ENCODE results near the gene GPSM1. TPM values are rescaled to one million over a fixed set of nuclear protein-coding genes. Genes with fewer than 3 reads are reported as not detected.

GPSM1 gene
- polyA plus RNA-seq, 12 donors: 14.2 to 45.9 (median 20.8) TPM; not detected in 1

- DNase-seq: no peak
Observed at GRCh38 chr9:136289651-136290507, 37.5 kb upstream of the GPSM1 start.

- no peak for DNase-seq
Observed at GRCh38 chr9:136290508-136291000, 36.8 kb upstream of the GPSM1 start.

GRCh38 chr9:136291306-136292025 lies 35.9 kb upstream of the GPSM1 start:
- no peak for DNase-seq

- DNase-seq: no peak
Observed at GRCh38 chr9:136292026-136292538, 35.3 kb upstream of the GPSM1 start.

- no peak for DNase-seq
Observed at GRCh38 chr9:136292591-136293448, 34.5 kb upstream of the GPSM1 start.

- no peak for DNase-seq
Observed at GRCh38 chr9:136293476-136294077, 33.8 kb upstream of the GPSM1 start.

- no peak for DNase-seq
Observed at GRCh38 chr9:136294437-136294836, 32.9 kb upstream of the GPSM1 start.

- no peak for DNase-seq
Observed at GRCh38 chr9:136295055-136295454, 32.3 kb upstream of the GPSM1 start.

GRCh38 chr9:136295542-136296433 lies 31.6 kb upstream of the GPSM1 start:
- no peak for DNase-seq

GRCh38 chr9:136296434-136297015 lies 30.8 kb upstream of the GPSM1 start:
- no peak for DNase-seq

GRCh38 chr9:136297016-136297691 lies 30.2 kb upstream of the GPSM1 start:
- no peak for DNase-seq

- DNase-seq: no peak
Observed at GRCh38 chr9:136297766-136298735, 29.3 kb upstream of the GPSM1 start.

- no peak for DNase-seq
Observed at GRCh38 chr9:136299116-136299515, 28.2 kb upstream of the GPSM1 start.

GRCh38 chr9:136299541-136299940 lies 27.8 kb upstream of the GPSM1 start:
- DNase-seq: no peak

GRCh38 chr9:136300016-136300545 lies 27.3 kb upstream of the GPSM1 start:
- DNase-seq: no peak

- DNase-seq: no peak
Observed at GRCh38 chr9:136300866-136301265, 26.5 kb upstream of the GPSM1 start.

GRCh38 chr9:136302527-136302926 lies 24.8 kb upstream of the GPSM1 start:
- DNase-seq: no peak
